ENCODE data around the gene PFDN4.

- TF ChIP-seq CTCF (IDR thresholded peaks at IDR 0.05) (no peak), POLR2A (IDR thresholded peaks at IDR 0.05) (no peak)
Observed at GRCh38 chr20:54197621-54198604, 10.0 kb upstream of the PFDN4 start.

All from testis (tissue), 2 donors.